ENCODE results near the gene STARD10.

STARD10 gene

GRCh38 chr11:72744474-72744873 is 49.4 kb downstream of the STARD10 start:
- TF ChIP-seq CTCF (IDR thresholded peaks at IDR 0.05; ENCODE audit: low read length) (no peak), EZH2 (IDR thresholded peaks at IDR 0.05; ENCODE audit: borderline replicate concordance, low read length) (no peak)
- no peaks in the 10 kb centered on the region for H3F3A ChIP-seq (ENCODE audit: insufficient read depth, low read length)
- no peak overlapping the region for H2AFZ ChIP-seq (ENCODE audit: low read length)
- H3K27ac ChIP-seq (ENCODE audit: low read depth, low read length, poor library complexity, severe bottlenecking): peak overlapping the region; percentile 89
- H3K27me3 ChIP-seq (ENCODE audit: insufficient read depth, low read length): no peaks in the 10 kb centered on the region
- H3K9ac ChIP-seq (ENCODE audit: low read length): no peak overlapping the region
- no peak overlapping the region for H3K4me3 ChIP-seq (ENCODE audit: low read depth, low read length, poor library complexity, severe bottlenecking)
- H3K9me3 ChIP-seq (ENCODE audit: low read length): no peaks in the 10 kb centered on the region
- no peaks in the 10 kb centered on the region for H4K20me1 ChIP-seq (ENCODE audit: insufficient read depth, low read length)
- no peaks in the 10 kb centered on the region for H3K79me2 ChIP-seq (ENCODE audit: insufficient read depth, low read length)
- no peaks in the 10 kb centered on the region for H3K9me2 ChIP-seq (ENCODE audit: low read depth, low read length)
- peaks cover 46% of the 10 kb centered on the region for H3K4me1 ChIP-seq (ENCODE audit: insufficient read depth, low read length, severe bottlenecking)
- peak overlapping the region; percentile 18; the same call in 1 of the 2 replicates for H3K4me2 ChIP-seq (ENCODE audit: low read length)
- H3K36me3 ChIP-seq (ENCODE audit: insufficient read depth, low read length): peaks cover 4% of the 10 kb centered on the region; the same call in 1 of the 2 replicates

- Histone ChIP-seq H4K20me1 (ENCODE audit: insufficient read depth, low read length) (no peaks in the 10 kb centered on the region), H3K27ac (ENCODE audit: low read depth, low read length, poor library complexity, severe bottlenecking) (peak overlapping the region; percentile 89), H3K4me3 (ENCODE audit: low read depth, low read length, poor library complexity, severe bottlenecking) (no peak overlapping the region), H3K36me3 (ENCODE audit: insufficient read depth, low read length) (peaks cover 4% of the 10 kb centered on the region; the same call in 1 of the 2 replicates), H3K27me3 (ENCODE audit: insufficient read depth, low read length) (no peaks in the 10 kb centered on the region), H3K4me1 (ENCODE audit: insufficient read depth, low read length, severe bottlenecking) (peaks cover 55% of the 10 kb centered on the region), H3K9me2 (ENCODE audit: low read depth, low read length) (no peaks in the 10 kb centered on the region), H3K4me2 (ENCODE audit: low read length) (peak overlapping the region; percentile 18; the same call in 1 of the 2 replicates), H3F3A (ENCODE audit: insufficient read depth, low read length) (no peaks in the 10 kb centered on the region), H2AFZ (ENCODE audit: low read length) (no peak overlapping the region), H3K79me2 (ENCODE audit: insufficient read depth, low read length) (no peaks in the 10 kb centered on the region), H3K9me3 (ENCODE audit: low read length) (no peaks in the 10 kb centered on the region), H3K9ac (ENCODE audit: low read length) (no peak overlapping the region)
- TF ChIP-seq EZH2 (IDR thresholded peaks at IDR 0.05; ENCODE audit: borderline replicate concordance, low read length) (no peak), CTCF (IDR thresholded peaks at IDR 0.05; ENCODE audit: low read length) (no peak)
Measured at GRCh38 chr11:72743321-72744221, 50.3 kb downstream of the STARD10 start.

- no peak for TF ChIP-seq CTCF (IDR thresholded peaks at IDR 0.05; ENCODE audit: low read length)
- no peak for TF ChIP-seq EZH2 (IDR thresholded peaks at IDR 0.05; ENCODE audit: borderline replicate concordance, low read length)
- Histone ChIP-seq H3K9me2 (ENCODE audit: low read depth, low read length) (no peaks in the 10 kb centered on the region), H3K27ac (ENCODE audit: low read depth, low read length, poor library complexity, severe bottlenecking) (peak overlapping the region; percentile 89), H3K36me3 (ENCODE audit: insufficient read depth, low read length) (peaks cover 4% of the 10 kb centered on the region; the same call in 1 of the 2 replicates), H3K79me2 (ENCODE audit: insufficient read depth, low read length) (no peaks in the 10 kb centered on the region), H3K4me1 (ENCODE audit: insufficient read depth, low read length, severe bottlenecking) (peaks cover 64% of the 10 kb centered on the region), H4K20me1 (ENCODE audit: insufficient read depth, low read length) (no peaks in the 10 kb centered on the region), H3K9me3 (ENCODE audit: low read length) (no peaks in the 10 kb centered on the region), H2AFZ (ENCODE audit: low read length) (no peak overlapping the region), H3F3A (ENCODE audit: insufficient read depth, low read length) (no peaks in the 10 kb centered on the region), H3K9ac (ENCODE audit: low read length) (no peak overlapping the region), H3K4me2 (ENCODE audit: low read length) (no peak overlapping the region), H3K27me3 (ENCODE audit: insufficient read depth, low read length) (no peaks in the 10 kb centered on the region), H3K4me3 (ENCODE audit: low read depth, low read length, poor library complexity, severe bottlenecking) (no peak overlapping the region)
Measured at GRCh38 chr11:72742513-72743320, 51.1 kb downstream of the STARD10 start.
